ENCODE results near the gene PVR.

- no peak for TF ChIP-seq CTCF (conservative IDR thresholded peaks at IDR 0.05)
- no peak for TF ChIP-seq ZFX (IDR thresholded peaks at IDR 0.05)
These were observed 48.6 kb downstream of the PVR start for GRCh38 chr19:44692379-44692721.

All from C4-2B (cell line).